Adrenal gland (tissue), 12 donors: Measurements from ENCODE around the gene MAN1A2. TPM values are rescaled to one million over a fixed set of nuclear protein-coding genes. Genes with fewer than 3 reads are reported as not detected.
"Not testable (repeated sequence)": the region's sequence is repeated elsewhere in the genome, so short reads cannot be mapped to it uniquely, and the experiment has no call there.

Source experiments
- DNase-seq, 7 donors: peaks; one replicate each; pipeline ENCODE4 v3.0.0-alpha.2; 2019 to 2020
- H3K27ac ChIP-seq, 5 donors: fragments of 200-600 bp; sonication (generic) in 4 of 5; 1 replicate in 3 of 5; 2 replicates in 2 of 5; pipeline versions ENCODE4 v1.5.1 to v1.8.0; 2016 to 2020; ENCODE audit warnings: mild to moderate bottlenecking in 1 of 5
- H3K27me3 ChIP-seq: fragments of 200-600 bp; 2 replicates; pipeline ENCODE4 v1.8.0; 2021
- H3K36me3 ChIP-seq, 2 donors: fragments of 200-600 bp; replicated peaks in 1 of 2; 1 replicate in 1 of 2; 2 replicates in 1 of 2; pipeline versions ENCODE4 v1.5.1 to v1.8.0; 2018 to 2022
- H3K4me1 ChIP-seq, 2 donors: fragments of 200-600 bp; replicated peaks in 1 of 2; 1 replicate in 1 of 2; 2 replicates in 1 of 2; pipeline versions ENCODE4 v1.5.1 to v1.8.0; 2018 to 2021
- H3K4me3 ChIP-seq, 4 donors: fragments of 200-600 bp; sonication (generic) in 3 of 4; one replicate each; pipeline ENCODE4 v1.5.1; 2016 to 2018
- H3K9me3 ChIP-seq, 3 donors: fragments of 200-600 bp; sonication (generic) in 1 of 3; replicated peaks in 1 of 3; 1 replicate in 2 of 3; 2 replicates in 1 of 3; pipeline versions ENCODE4 v1.5.1 to v1.8.0; 2016 to 2021
- POLR2A ChIP-seq, 2 donors: fragments of 450-650 bp; IDR thresholded peaks; one replicate each; pipeline ENCODE4 v1.6.1; 2017; ENCODE audit warnings: antibody characterized with exemption in 2 of 2, mild to moderate bottlenecking in 2 of 2, moderate library complexity in 1 of 2
- WGBS, 4 donors: extraction: QIAGEN DNeasy Blood & Tissue Kit in 2 of 4; methylation state at CpG; one replicate each; pipeline versions ENCODE4 v1.1.5 to v1.1.7; 2013 to 2017; 5-methylcytosine and 5-hydroxymethylcytosine counted together
- intact Hi-C, 2 donors: fragments of 100-400 bp; cut with DNase I; formaldehyde crosslinking; loops; one replicate each; pipeline versions ENCODE4 v1.14.1 to v1.15.0; 2022 to 2023
- polyA plus RNA-seq, 3 donors: library from polyadenylated mRNA; stranded (reverse); fragments of 200-250 nt in 2 of 3; fragments of 350-450 nt in 1 of 3; fragmentation: Illumina TruSeq in 1 of 3; extraction: RNeasy Lipid Tissue Mini Kit (QIAGEN cat#74804) in 1 of 3; gene quantifications; one replicate each; pipeline ENCODE4 v1.2.3, GENCODE V29; 2013 to 2014
- total RNA-seq, 9 donors: library from RNA; depleted of rRNA in 4 of 9; stranded (reverse); fragments of >200 nt in 4 of 9; fragments of 120-200 nt in 1 of 9; fragmentation: NEBNext Ultra II Directional in 1 of 9; extraction: Animal tissue kit (Norgen Biotek cat#: 25700) in 1 of 9; gene quantifications; one replicate each; pipeline versions ENCODE4 v1.1.0 to v1.2.4, GENCODE V29; 2013 to 2023
- TF ChIP-seq, protein P1 (sequence below), 6 experiments: fragments of 450-650 bp in 4 of 6; fragments of 200-600 bp in 2 of 6; sonication (generic) in 1 of 6; IDR thresholded peaks; 1 replicate in 5 of 6; 2 replicates in 1 of 6; pipeline versions ENCODE4 v1.5.1 to v1.8.0; 2016 to 2021; ENCODE audit warnings: antibody characterized with exemption in 6 of 6, mild to moderate bottlenecking in 2 of 6, moderate library complexity in 1 of 6
- donor health status: healthy with polysubstance abuse.
- donor health status: Bipolar disorder and iron deficiency.
- donor health status: DM: yes; HTN: yes; CAD: no.
- donor health status: DM: no; HTN: no; CAD: no.
- donor health status: DM: no; HTN: no; CAD: no.
- donor health status: DM: yes; HTN: yes; CAD: no.

The MAN1A2 gene
- total and polyA plus RNA-seq, 12 donors, result 4.4 to 45.2 (median 34.1) TPM

DNA sequence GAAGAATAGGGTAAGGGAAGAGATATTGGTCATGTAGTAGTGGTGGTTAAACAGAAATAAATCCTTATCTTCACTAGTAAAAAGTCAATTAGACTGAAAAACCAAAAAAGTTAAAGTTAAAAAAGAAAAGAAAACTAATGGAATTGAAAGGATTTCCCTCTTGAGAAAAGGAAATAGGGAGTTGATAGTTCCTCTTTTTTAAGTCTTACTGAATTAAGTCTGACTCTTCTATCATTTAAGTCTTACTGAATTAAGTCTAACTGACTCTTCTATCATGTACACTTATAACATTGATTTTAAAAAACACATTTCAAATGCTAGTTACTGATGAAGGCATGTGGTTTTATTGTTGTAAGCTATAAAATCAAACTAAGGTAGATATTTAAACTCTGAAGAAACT lies 189.1 kb downstream of the MAN1A2 start:
- DNase-seq, result no peak
- H3K4me3 ChIP-seq, result no peak overlapping the region
- H3K4me1 ChIP-seq, result no peaks in the 10 kb centered on the region
- intact Hi-C loops, result no loop called here
- no peaks in the 10 kb centered on the region for H3K9me3 ChIP-seq
- TF ChIP-seq, protein P1, sequence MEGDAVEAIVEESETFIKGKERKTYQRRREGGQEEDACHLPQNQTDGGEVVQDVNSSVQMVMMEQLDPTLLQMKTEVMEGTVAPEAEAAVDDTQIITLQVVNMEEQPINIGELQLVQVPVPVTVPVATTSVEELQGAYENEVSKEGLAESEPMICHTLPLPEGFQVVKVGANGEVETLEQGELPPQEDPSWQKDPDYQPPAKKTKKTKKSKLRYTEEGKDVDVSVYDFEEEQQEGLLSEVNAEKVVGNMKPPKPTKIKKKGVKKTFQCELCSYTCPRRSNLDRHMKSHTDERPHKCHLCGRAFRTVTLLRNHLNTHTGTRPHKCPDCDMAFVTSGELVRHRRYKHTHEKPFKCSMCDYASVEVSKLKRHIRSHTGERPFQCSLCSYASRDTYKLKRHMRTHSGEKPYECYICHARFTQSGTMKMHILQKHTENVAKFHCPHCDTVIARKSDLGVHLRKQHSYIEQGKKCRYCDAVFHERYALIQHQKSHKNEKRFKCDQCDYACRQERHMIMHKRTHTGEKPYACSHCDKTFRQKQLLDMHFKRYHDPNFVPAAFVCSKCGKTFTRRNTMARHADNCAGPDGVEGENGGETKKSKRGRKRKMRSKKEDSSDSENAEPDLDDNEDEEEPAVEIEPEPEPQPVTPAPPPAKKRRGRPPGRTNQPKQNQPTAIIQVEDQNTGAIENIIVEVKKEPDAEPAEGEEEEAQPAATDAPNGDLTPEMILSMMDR (IDR thresholded peaks at IDR 0.05), result no peak
- TF ChIP-seq POLR2A (IDR thresholded peaks at IDR 0.05), result no peak
- H3K36me3 ChIP-seq, result no peaks in the 10 kb centered on the region
- H3K27ac ChIP-seq, result no peak overlapping the region
- no peaks in the 10 kb centered on the region for H3K27me3 ChIP-seq

DNA sequence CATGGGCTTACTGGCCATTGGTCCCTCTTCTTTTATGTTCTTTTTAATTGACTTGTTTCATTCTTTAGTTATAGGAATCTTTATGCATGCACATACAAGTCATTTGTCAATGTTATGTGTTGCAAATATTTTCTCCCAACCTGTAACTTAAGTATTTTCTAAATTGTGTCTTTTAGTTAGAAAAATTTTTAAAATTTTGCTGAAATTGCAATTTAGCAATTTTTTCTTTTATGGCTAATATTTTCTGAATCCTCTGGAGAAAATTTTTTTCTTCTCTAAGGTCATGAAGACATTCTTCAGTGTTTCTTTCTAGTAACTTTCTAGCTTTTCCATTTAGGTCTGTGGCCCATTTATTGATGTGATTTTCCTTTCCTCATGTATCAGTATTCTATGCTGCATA lies 189.7 kb downstream of the MAN1A2 start:
- DNase-seq, result no peak
- Histone ChIP-seq H3K27me3 (no peaks in the 10 kb centered on the region), H3K27ac (no peak overlapping the region), H3K4me1 (no peaks in the 10 kb centered on the region), H3K36me3 (no peaks in the 10 kb centered on the region), H3K4me3 (no peak overlapping the region), H3K9me3 (no peaks in the 10 kb centered on the region)
- intact Hi-C loops, result no loop called here
- TF ChIP-seq, protein P1 (IDR thresholded peaks at IDR 0.05), result no peak
- TF ChIP-seq POLR2A (IDR thresholded peaks at IDR 0.05), result no peak

DNA sequence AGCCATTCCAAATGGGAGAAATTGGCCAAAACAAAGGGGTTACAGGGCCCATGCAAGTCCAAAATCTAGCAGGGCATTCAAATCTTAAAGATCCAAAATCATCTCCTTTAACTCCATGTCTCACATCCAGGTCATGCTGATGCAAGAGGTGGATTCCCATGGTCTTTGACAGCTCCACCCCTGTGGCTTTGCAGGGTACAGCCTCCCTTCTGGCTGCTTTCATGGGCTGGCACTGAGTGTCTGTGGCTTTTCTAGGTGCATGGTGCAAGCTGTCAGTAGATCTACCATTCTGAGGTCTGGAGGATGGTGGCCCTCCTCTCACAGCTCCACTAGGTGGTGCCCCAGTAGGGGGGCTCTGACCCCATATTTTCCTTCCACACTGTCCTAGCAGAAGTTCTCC lies 191.2 kb downstream of the MAN1A2 start:
- H3K4me1 ChIP-seq, H3K4me3 ChIP-seq, H3K27me3 ChIP-seq, H3K27ac ChIP-seq, DNase-seq, intact Hi-C loops, H3K9me3 ChIP-seq, H3K36me3 ChIP-seq: not testable (repeated sequence)

DNA sequence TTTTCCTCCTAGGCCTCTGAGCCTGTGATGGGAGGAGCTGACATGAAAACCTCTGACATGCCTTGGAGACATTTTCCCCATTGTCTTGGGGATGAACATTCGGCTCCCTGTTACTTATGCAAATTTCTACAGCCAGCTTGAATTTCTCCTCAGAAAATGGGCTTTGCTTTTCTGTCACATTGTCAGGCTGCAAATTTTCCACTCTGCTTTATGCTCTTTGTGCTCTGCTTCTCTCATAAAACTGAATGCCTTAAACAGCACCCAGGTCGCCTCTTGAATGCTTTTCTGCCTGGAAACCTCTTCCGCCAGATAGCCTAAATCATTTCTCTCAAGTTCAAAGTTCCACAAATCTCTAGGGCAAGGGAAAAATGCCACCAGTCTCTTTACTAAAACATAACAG lies 191.9 kb downstream of the MAN1A2 start:
- H3K27ac ChIP-seq, result no peak overlapping the region
- H3K27me3 ChIP-seq, result no peaks in the 10 kb centered on the region
- 81 to 92% (median 84%) methylated on average over 3 of the region's 3 CpGs for WGBS, 4 donors
- no peaks in the 10 kb centered on the region for H3K36me3 ChIP-seq
- H3K4me3 ChIP-seq, result no peak overlapping the region
- H3K9me3 ChIP-seq, result no peaks in the 10 kb centered on the region
- no peaks in the 10 kb centered on the region for H3K4me1 ChIP-seq
- no peak for TF ChIP-seq POLR2A (IDR thresholded peaks at IDR 0.05)
- TF ChIP-seq, protein P1 (IDR thresholded peaks at IDR 0.05), result no peak
- no peak for DNase-seq
- intact Hi-C loops, result no loop called here

DNA sequence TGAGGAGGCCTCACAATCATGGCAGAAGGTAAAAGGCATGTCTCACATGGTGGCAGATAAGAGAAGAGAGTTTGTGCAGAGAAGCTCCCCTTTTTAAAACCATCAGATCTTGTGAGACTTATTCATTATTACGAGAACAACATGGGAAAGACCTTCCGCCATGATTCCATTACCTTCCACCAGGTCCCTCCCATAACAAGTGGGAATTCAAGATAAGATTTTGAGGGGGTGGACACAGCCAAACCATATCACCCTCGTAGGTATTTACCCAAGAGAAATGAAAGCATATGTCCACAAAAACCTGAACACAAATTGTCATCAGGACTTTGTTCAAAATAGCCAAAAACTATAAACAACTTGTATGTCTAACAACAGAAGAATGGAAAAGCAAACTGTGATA lies 192.7 kb downstream of the MAN1A2 start:
- no peaks in the 10 kb centered on the region for H3K9me3 ChIP-seq
- 70 to 88% (median 75%) methylated on average over 3 of the region's 3 CpGs for WGBS, 4 donors
- DNase-seq, result no peak
- H3K4me1 ChIP-seq, result no peaks in the 10 kb centered on the region
- H3K36me3 ChIP-seq, result no peaks in the 10 kb centered on the region
- intact Hi-C loops, result no loop called here
- TF ChIP-seq POLR2A (IDR thresholded peaks at IDR 0.05), result no peak
- TF ChIP-seq, protein P1 (IDR thresholded peaks at IDR 0.05), result no peak
- no peak overlapping the region for H3K4me3 ChIP-seq
- no peaks in the 10 kb centered on the region for H3K27me3 ChIP-seq
- no peak overlapping the region for H3K27ac ChIP-seq
